ENCODE measurements around the gene TRPC3. TPM values are rescaled to one million over a fixed set of nuclear protein-coding genes. Genes with fewer than 3 reads are reported as not detected.

Gene TRPC3
- total RNA-seq, 1 experiment from 2014 or later: 0.91 TPM

DNA sequence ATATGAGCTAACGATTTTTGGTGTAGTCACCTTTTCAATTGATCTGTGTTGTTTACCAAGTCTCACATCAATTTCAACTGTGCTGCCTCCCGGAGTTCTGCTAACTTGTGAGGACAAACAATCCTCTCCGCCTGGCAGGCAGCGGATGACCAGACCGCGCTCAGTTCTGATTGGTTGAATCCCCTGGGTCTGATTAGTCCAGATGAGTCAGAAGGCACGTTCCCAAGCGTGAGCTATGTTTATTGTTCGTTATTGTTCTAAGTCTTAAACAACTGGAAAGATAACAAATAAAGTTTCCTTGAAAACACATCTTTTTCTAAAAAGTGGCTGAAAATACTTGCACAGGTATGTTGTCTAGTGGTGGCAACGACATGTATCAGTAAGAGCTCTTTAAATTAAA lies 37.9 kb upstream of the TRPC3 start:
- Histone ChIP-seq H3K36me3 (ENCODE audit: control insufficient read depth, insufficient read depth, low read length) (no peaks in the 10 kb centered on the region), H3K27me3 (replicated peaks; ENCODE audit: control insufficient read depth, insufficient read depth, low read length) (no peaks in the 10 kb centered on the region), H3K4me1 (no peaks in the 10 kb centered on the region), H3K9me3 (no peaks in the 10 kb centered on the region), H3K4me3 (ENCODE audit: low read depth, low read length) (no peak overlapping the region)
- H3K27ac Mint-ChIP-seq (ENCODE audit: unreplicated experiment): no peak overlapping the region
- no peaks in the 10 kb centered on the region for H3K27me3 Mint-ChIP-seq (ENCODE audit: insufficient read depth, unreplicated experiment)
- no peaks in the 10 kb centered on the region for H3K9me3 Mint-ChIP-seq (ENCODE audit: unreplicated experiment)
- DNase-seq: no peak
- no peaks in the 10 kb centered on the region for H3K36me3 Mint-ChIP-seq (ENCODE audit: insufficient read depth, unreplicated experiment)
- TF ChIP-seq, protein P1, sequence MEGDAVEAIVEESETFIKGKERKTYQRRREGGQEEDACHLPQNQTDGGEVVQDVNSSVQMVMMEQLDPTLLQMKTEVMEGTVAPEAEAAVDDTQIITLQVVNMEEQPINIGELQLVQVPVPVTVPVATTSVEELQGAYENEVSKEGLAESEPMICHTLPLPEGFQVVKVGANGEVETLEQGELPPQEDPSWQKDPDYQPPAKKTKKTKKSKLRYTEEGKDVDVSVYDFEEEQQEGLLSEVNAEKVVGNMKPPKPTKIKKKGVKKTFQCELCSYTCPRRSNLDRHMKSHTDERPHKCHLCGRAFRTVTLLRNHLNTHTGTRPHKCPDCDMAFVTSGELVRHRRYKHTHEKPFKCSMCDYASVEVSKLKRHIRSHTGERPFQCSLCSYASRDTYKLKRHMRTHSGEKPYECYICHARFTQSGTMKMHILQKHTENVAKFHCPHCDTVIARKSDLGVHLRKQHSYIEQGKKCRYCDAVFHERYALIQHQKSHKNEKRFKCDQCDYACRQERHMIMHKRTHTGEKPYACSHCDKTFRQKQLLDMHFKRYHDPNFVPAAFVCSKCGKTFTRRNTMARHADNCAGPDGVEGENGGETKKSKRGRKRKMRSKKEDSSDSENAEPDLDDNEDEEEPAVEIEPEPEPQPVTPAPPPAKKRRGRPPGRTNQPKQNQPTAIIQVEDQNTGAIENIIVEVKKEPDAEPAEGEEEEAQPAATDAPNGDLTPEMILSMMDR (IDR thresholded peaks at IDR 0.05; ENCODE audit: insufficient read depth in 1 of 2, low read depth in 1 of 2, low read length in 1 of 2, severe bottlenecking in 1 of 2, unreplicated experiment in 1 of 2): no peak
- H3K4me1 Mint-ChIP-seq (ENCODE audit: low read depth, unreplicated experiment): no peaks in the 10 kb centered on the region
- ChIA-PET CTCF (no interaction called here), POLR2A (no interaction called here)
- intact Hi-C loops (cut with micrococcal nuclease; ENCODE audit: unreplicated experiment): no loop called here
- no peak overlapping the region for H3K4me3 Mint-ChIP-seq (ENCODE audit: unreplicated experiment)
- no TSS peak for BruUV-seq (replicated peaks)

DNA sequence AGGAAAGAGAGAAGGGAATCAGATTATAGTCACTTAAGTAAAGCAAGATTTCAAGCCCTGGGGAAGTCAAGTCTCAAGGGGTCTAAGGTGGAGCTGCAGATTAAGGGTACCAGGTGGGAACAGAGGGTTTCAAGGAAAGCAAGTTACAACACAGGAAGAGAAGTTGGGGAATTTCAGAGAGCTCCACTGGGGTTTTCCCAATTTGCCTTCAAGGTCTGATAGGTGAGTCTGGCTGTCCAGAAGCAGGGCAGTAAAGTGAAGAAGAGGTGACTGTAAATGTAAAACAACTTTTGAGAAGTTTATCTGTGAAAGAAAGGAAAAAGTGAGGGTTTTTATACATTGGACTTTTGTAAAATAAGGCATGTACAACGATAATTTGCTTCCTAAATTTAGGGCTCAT lies 37.1 kb upstream of the TRPC3 start:
- Histone ChIP-seq H3K4me1 (no peaks in the 10 kb centered on the region), H3K36me3 (ENCODE audit: control insufficient read depth, insufficient read depth, low read length) (no peaks in the 10 kb centered on the region), H3K27me3 (replicated peaks; ENCODE audit: control insufficient read depth, insufficient read depth, low read length) (no peaks in the 10 kb centered on the region), H3K4me3 (ENCODE audit: low read depth, low read length) (no peak overlapping the region), H3K9me3 (no peaks in the 10 kb centered on the region)
- Mint-ChIP-seq H3K4me1 (ENCODE audit: low read depth, unreplicated experiment) (no peaks in the 10 kb centered on the region), H3K27me3 (ENCODE audit: insufficient read depth, unreplicated experiment) (no peaks in the 10 kb centered on the region), H3K27ac (ENCODE audit: unreplicated experiment) (no peak overlapping the region), H3K4me3 (ENCODE audit: unreplicated experiment) (no peak overlapping the region), H3K9me3 (ENCODE audit: unreplicated experiment) (no peaks in the 10 kb centered on the region), H3K36me3 (ENCODE audit: insufficient read depth, unreplicated experiment) (no peaks in the 10 kb centered on the region)
- POLR2A ChIA-PET: no interaction called here
- BruUV-seq (replicated peaks): no TSS peak
- no peak for DNase-seq
- intact Hi-C loops (cut with micrococcal nuclease; ENCODE audit: unreplicated experiment): no loop called here
- CTCF ChIA-PET: no interaction called here
- TF ChIP-seq, protein P1 (IDR thresholded peaks at IDR 0.05; ENCODE audit: insufficient read depth in 1 of 2, low read depth in 1 of 2, low read length in 1 of 2, severe bottlenecking in 1 of 2, unreplicated experiment in 1 of 2): no peak

DNA sequence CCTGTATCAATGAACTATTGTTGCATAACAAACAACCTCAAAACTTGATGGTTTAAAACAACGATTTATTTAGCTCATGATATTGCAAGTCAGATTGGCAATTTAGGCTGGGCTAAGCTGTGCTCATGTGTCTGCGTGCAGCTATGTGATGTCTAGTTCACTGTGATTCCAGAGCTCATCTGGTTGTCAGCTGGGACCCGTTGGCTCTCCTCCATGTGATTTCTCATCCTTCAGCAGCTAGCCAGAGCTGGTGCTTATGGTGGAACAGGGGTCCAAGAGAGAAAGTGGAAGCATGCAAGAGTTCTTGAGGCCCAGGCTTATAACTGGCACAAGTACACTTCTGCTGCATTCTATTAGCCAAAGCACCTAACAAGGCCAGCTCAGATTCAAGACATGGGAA lies 28.8 kb upstream of the TRPC3 start:
- DNase-seq: no peak
- Histone ChIP-seq H3K4me1 (no peaks in the 10 kb centered on the region), H3K36me3 (ENCODE audit: control insufficient read depth, insufficient read depth, low read length) (no peaks in the 10 kb centered on the region), H3K4me3 (ENCODE audit: low read depth, low read length) (no peak overlapping the region), H3K27me3 (replicated peaks; ENCODE audit: control insufficient read depth, insufficient read depth, low read length) (no peaks in the 10 kb centered on the region), H3K9me3 (no peaks in the 10 kb centered on the region)
- intact Hi-C loops (cut with micrococcal nuclease; ENCODE audit: unreplicated experiment): no loop called here
- no peaks in the 10 kb centered on the region for H3K27me3 Mint-ChIP-seq (ENCODE audit: insufficient read depth, unreplicated experiment)
- no TSS peak for BruUV-seq (replicated peaks)
- H3K27ac Mint-ChIP-seq (ENCODE audit: unreplicated experiment): no peak overlapping the region
- ChIA-PET CTCF (interaction anchor here (1.1 kb wide), 1 partner anchor 23 kb away, joined by 4 read pairs; no protein-coding TSS in a partner anchor), POLR2A (no interaction called here)
- no peaks in the 10 kb centered on the region for H3K36me3 Mint-ChIP-seq (ENCODE audit: insufficient read depth, unreplicated experiment)
- no peaks in the 10 kb centered on the region for H3K9me3 Mint-ChIP-seq (ENCODE audit: unreplicated experiment)
- H3K4me3 Mint-ChIP-seq (ENCODE audit: unreplicated experiment): no peak overlapping the region
- H3K4me1 Mint-ChIP-seq (ENCODE audit: low read depth, unreplicated experiment): peaks cover 7% of the 10 kb centered on the region
- TF ChIP-seq, protein P1 (IDR thresholded peaks at IDR 0.05; ENCODE audit: insufficient read depth in 1 of 2, low read depth in 1 of 2, low read length in 1 of 2, severe bottlenecking in 1 of 2, unreplicated experiment in 1 of 2): no peak
